SKM-1 (cell line): ENCODE results near the gene FIBCD1.
A peak's percentile ranks its signal among the peaks of the same experiment; 100 is the strongest.
"Not testable (repeated sequence)": the region's sequence is repeated elsewhere in the genome, so short reads cannot be mapped to it uniquely, and the experiment has no call there.

ENCODE experiments used
- DNase-seq: peaks from one replicate; lab custom pipeline; 2025; ENCODE audit not compliant: unreplicated experiment; lab: John Stamatoyannopoulos, UW

FIBCD1 gene

DNA sequence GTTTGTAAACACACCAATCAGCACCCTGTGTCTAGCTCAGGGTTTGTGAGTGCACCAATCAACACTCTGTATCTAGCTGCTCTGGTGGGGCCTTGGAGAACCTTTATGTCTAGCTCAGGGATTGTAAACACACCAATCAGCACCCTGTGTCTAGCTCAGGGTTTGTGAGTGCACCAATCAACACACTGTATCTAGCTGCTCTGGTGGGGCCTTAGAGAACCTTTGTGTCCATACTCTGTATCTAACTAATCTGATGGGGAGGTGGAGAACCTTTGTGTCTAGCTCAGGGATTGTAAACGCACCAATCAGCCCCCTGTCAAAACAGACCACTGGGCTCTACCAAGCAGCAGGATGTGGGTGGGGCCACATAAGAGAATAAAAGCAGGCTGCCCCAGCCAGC lies 28.4 kb downstream of the FIBCD1 start:
- DNase-seq: not testable (repeated sequence)

DNA sequence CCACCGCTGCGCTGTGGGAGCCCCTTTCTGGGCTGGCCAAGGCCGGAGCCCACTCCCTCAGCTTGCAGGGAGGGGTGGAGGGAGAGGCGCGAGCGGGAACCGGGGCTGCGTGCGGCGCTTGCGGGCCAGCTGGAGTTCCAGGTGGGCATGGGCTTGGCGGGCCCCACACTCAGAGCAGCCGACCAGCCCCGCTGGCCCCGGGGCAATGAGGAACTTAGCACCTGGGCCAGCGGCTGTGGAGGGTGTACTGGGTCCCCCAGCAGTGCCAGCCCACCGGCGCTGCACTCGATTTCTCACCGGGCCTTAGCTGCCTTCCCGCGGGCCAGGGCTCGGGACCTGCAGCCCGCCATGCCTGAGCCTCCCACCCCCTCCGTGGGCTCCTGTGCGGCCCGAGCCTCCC lies 29.0 kb downstream of the FIBCD1 start:
- not testable (repeated sequence) for DNase-seq

DNA sequence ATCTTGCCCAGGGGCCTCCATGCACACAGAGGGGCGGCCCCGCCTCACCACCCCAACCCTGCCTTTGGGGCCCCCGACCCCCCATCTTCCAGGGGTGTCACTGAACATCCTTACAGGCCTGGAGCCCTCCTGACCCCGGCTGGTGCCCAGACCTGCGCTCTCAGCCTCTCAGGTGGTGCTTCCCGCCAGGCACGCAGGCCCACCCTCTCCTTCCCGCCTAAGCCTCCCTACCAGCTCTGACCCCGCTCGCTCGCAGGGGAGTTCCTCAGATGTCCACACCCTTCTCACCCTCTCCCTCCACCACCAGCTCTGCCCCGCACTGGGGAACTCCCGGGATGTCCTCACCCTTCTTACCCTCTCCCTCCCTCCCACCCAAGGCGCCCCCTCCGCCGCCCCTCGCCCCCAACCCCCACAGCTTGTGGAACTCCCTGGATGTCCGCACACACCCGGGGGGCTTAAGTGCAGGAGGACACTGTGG lies 30.1 kb downstream of the FIBCD1 start:
- no peak for DNase-seq

- DNase-seq: no peak
Measured at GRCh38 chr9:130908146-130908877, 30.7 kb downstream of the FIBCD1 start.

DNA sequence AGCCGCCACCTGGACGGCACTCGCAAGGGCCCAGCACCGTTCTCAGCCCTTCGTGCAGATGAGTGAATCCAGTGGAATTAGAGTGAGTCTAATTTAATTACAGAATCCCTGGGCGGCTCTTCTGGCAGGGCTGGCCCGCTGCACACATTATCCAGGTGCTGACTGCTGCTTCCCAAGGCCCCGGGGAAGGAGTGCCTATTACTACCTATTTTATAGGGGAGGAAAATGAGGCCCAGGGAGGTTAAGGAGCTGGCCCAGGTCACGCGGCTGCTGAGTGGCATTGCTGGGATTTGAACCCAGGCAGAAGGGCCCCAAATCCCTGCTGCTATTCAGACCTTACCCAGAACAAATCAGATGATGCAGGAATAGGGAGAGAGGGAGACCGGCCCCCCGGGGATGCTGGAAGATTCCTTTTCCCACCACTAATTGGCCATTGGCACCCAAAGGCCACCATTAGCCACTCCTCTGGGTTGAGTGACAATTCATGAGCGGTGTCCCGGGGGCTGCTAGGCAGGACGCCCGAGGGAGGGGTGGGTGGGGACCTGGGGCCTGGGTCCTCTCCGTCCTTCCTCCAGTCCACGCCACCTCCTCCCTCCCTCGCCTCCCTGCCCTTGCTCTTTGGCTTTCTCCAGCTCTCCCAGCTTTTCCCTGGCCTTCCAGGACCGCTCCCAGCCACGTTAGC lies 32.2 kb downstream of the FIBCD1 start:
- no peak for DNase-seq

GRCh38 chr9:130905902-130906734 lies 32.9 kb downstream of the FIBCD1 start:
- no peak for DNase-seq

DNA sequence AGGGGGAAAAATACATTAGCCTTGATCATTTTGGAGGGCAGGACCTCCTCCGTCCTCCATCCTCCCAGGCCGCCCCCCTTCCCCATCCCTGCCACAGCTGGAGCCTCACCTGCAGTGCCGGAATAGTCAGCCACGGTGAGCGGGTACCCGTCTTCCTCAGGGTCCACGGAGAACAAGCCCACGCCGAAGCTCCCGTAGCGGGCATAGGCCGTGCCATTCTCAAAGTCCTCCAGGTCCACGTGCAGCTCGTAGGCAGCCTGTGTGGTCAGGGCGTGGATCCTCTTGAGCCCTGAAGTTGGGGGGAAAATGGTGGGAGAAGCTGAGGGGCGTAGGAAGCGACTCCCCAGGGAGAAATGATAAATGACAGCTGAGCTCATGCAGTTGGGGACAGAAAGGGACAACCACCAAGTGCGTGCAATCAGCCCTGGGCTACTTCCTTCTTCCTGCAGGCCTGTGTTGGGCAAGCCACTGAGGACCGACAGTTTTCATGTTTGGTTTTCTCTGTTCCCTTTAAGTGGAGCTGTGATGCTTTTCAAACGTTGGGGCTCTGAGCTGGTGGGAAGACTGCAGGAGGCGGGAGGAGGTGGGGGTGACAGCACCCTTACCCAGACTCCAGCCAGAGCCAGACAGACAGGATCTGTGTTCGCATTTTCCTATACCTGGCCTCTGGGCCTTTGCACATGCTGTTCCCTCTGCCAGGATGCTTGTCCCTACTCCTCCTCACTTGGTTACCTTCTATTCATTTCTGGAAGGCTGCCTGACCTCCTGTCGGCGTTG lies 33.7 kb downstream of the FIBCD1 start:
- DNase-seq: peak; percentile 29

DNA sequence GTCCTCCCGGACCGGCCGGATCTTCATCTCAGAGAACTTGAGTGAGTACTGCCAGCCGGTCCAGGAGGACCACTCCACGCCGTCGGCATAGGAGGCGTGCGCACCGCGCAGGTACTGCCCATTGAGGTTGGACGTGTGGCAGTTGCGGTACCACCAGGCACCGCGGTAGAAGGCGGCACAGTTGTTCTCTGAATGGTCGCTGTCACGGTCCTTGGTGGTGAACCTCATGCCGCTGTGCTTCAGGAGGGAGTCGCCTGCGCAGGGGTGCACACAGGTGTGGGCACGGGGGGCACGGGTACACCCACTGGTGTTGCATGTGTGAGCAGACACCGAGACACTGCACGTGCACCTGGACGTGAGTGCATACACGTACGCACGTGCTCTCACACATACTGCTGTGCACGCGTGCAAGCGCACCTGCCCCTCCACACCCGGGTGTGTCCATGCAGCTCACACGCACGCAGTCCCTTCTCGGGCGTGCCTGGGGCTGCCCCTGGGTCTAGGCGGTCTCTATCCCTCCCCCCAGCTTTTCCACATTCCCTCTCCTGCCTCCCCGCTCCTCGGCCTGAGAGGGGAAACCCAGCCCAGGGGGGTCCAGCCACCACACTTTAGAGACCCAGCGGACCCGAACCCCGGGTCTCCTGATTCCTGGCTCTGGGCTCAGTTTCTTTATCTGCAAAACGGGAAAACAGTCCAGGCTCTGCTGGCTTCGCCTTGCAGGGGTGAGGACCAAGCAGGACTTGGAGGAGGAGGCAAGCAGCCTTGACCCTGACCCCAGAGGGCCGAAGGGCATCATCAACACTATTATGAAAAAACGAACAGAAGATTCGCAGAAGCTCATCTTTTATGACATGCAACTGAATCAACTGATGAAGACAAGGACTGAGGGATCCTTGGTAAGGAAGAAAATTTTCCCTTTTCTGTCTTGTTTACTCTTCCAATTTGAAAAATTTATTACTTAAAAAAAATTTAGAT lies 34.7 kb downstream of the FIBCD1 start:
- DNase-seq: no peak

DNA sequence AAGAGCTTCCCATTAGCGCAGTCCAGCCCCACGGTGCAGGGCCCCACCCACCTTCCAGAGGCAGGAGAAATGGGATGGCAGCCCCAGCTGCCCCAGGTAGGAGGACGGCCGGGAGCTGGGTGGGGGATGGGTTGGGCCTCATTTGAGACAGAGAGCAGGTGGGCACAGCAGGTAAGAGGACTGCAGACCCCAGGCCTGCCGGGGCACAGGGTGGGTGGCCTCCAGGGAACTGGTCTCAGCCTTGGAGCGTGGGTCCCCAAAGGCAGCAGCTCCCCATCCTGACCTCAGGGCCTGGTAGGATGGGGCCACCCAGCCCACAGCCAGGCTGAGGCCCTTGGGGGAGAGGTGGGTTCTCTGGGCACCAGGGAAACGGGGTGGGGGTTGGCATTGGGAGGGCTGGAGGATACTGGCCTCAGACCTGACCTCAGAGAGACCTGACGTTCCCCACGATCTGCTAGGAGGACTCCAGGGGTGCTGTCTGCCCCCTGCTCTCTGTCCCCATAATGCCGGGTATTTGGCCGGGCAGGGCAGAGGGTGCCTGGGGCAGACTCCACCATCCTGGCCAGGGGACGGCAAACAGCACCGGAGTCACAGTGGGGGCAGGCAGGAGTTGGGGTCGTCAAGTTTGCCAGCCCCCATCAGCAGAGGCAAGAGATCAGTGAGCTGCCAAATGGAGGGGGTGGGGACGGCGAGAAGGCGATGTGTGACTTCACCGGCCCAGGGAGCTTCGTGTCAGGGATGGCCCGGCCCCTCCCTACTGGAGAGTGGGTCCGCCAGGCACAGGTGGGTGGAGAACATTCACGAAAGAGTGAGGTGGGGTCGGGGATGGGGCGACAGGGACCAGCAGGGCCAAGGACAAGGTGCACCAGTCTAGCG lies 35.6 kb downstream of the FIBCD1 start:
- DNase-seq: no peak

DNA sequence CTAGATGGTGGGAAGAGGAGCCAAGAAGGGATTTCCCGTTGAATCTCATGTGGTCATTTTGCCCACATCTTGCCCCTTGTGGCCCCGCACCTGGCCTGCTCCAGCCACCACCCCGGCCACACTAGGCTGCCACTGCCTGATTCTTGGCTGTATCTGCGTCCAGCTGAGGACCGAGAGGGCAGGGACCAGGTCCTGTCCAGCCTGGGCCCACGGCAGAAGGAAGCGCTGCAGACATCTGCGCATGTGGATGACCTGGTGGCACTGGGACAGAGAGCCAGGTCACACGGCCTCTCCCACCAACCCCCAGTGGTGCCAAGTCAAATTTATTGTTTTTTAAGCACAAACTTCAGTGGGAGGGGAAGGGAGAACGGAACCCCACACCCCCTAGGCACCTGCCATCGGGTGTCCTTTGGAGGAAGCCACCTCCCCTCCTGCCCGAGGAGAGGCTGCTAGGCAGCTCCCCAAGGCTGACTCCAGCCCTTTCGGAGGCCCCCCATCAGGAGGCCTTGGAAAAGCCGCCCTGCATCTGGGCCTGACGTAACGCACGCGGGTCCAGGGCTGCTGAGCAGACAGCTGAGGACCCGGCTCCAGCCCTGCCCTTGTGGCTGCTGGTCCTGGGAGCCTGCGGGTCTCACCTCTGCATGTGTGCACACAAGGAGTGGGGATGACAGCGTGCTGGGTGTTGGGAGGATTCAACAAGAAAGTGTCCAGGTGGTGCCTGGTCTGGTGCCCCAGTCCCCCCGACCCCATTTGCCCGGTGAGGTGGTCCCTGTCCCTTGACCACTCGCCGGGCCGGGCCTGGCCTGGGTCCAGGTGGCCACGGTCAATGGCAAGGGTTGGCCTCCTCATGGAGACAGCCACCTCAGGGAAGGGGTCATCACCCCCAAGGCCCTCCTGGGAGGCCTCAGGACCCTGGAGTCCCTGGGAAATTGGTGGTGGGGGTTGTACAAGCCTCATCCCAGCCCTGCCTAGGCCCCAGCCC lies 36.6 kb downstream of the FIBCD1 start:
- no peak for DNase-seq

DNA sequence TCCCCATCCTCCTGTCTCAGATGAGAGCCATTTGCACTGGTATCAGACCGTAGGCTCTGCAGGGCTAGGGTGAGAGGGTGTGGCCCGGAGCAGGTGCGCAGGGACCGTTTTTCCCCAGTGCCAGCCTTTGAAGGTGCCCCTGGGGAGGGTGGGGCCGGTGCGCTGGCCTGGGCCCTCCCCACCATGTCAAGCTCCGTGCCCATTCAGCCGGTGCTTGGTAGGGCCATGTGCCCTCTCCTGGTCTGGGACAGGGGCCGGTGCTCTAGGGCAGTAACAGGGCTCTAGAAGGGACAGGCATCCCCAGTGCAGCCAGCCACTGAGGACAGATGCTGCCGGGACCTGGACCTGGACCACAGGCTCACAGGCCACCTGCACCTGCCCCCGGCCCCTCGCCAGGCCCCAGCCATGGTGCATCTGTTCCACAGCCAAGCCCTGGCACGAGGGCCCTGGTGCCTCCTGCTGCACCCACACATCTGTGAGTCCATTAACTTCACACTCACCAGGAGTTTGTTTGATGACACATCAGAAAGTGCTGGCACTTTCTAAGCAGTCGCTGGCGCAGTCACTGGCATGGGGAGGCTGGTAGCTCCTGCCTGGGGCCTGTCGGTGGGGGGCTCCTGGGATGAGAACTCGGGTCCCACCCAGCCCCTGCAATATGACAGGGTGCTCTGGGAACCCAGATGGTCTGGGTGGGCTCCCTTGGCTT lies 37.4 kb downstream of the FIBCD1 start:
- DNase-seq: no peak

- no peak for DNase-seq
Measured at GRCh38 chr9:130900701-130901497, 38.1 kb downstream of the FIBCD1 start.

DNA sequence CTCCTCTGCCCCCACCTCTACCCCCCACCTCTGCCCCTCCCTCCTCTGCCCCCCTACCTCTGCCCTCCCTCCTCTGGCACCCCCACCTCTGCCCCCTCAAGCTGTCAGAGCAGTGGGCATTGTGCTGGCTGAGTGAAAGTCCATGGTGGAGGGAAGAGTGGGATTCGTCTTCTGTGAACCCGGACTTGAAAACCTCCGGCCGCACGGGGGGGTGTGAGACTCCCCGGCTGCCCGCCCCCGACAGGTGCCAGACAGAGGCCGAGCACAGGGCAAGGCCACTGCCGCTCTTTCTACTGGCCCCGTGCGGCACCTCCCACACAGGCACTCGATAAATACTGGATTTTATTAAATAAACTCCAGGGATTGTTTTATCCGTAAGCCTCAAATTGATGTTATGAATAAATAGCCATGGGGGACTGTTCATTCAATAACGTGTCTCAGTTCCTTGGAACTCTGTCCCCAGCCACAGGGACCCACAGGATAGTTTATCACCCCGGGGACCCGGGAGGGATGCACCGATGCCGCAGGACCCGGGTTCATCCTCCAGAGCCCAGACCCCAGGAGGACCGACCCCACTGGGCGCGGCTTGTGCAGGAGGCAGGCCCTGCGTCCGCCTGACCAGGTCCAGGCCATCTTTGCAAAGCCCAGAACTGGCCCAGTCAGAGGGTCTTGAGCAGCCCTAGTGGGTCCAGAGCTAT lies 39.8 kb downstream of the FIBCD1 start:
- no peak for DNase-seq

DNA sequence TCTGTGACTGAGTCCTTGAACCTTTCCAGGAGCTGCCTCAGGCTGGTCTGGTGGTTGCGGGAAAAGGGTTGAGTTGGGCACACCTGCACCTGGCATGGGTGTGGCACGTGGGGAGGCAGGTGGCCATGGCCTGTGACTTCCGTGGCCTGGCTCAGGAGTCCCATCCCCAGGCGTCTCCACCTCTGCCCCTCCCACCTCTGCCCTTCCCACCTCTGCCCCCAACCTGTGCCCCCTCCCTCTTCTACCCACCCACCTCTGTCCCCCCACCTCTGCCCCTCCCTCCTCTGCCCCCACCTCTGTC lies 40.5 kb downstream of the FIBCD1 start:
- DNase-seq: no peak

DNA sequence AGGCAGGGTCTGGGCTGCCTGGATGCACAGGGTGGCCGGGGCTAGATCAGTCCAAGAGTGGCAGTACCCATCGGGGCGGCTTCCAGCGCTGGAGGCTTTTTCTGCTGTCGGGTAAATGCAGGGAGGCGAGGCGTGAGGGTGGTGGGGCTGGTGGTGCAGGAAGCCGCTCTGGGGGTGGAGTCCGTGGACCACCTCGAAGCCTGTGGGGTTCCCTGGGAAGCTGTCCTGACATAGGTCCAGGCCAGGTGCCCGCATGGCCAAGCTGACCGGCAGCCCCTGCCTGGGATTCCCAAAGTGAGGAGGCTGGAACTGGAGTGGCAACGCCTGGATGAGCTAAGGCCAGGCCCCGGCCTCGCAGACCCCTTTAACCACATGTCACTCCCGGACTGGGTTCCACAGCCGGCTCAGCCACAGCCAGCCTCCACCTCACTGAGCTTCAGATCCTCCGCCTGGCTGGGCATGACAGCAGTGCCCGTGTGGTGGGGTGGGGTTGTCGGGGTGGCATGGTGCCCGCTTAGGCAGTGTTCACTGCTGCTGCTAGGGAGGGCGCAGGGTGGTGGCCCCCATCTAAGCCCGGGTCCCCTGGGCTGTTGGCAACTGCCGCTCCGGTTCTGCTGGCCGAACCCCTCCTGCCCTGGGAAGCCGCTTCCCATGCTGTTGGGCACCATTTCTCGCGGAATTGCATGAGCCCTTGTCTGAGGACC lies 41.0 kb downstream of the FIBCD1 start:
- DNase-seq: no peak
